Measurements from ENCODE around the gene JAZF1.

The JAZF1 gene

GRCh38 chr7:27964820-27965219 is 215.8 kb downstream of the JAZF1 start:
- H2AFZ ChIP-seq (ENCODE audit: low read depth, low read length) = no peak overlapping the region
- no peak overlapping the region for H4K8ac ChIP-seq (ENCODE audit: low read length)
- no peak overlapping the region for H3K9ac ChIP-seq (ENCODE audit: low read length)
- no peak overlapping the region for H2AK5ac ChIP-seq (ENCODE audit: low read length, severe bottlenecking)
- H3K27ac ChIP-seq (ENCODE audit: low read length, poor library complexity, severe bottlenecking) = no peak overlapping the region
- H3K36me3 ChIP-seq (ENCODE audit: control insufficient read depth in 1 of 2, insufficient read depth in 2 of 2, low read depth in 1 of 2, low read length in 2 of 2) = no peaks in the 10 kb centered on the region
- no peak for DNase-seq
- H3K4me3 ChIP-seq (ENCODE audit: insufficient read depth in 1 of 2, low read depth in 1 of 2, low read length in 2 of 2) = no peak overlapping the region
- no peak overlapping the region for H3K4me2 ChIP-seq (ENCODE audit: low read length, poor library complexity, severe bottlenecking)
- H3K14ac ChIP-seq (ENCODE audit: low read length in 2 of 2) = no peak overlapping the region
- H3K79me1 ChIP-seq (replicated peaks; ENCODE audit: low read length, poor library complexity, severe bottlenecking) = peaks cover 23% of the 10 kb centered on the region
- WGBS = 90% methylated on average over 2 of the region's 3 CpGs
- no peak overlapping the region for H2BK120ac ChIP-seq (ENCODE audit: low read depth, low read length)
- no peaks in the 10 kb centered on the region for H3K27me3 ChIP-seq (ENCODE audit: control insufficient read depth in 1 of 2, insufficient read depth in 1 of 2, low read length in 2 of 2)
- no peak overlapping the region for H4K91ac ChIP-seq (ENCODE audit: low read length)
- no peak overlapping the region for H3K18ac ChIP-seq (ENCODE audit: low read depth in 1 of 2, low read length in 2 of 2)
- no peak overlapping the region for H3K23ac ChIP-seq (ENCODE audit: low read length in 2 of 2)
- H3K9me3 ChIP-seq (ENCODE audit: control insufficient read depth, low read length) = no peaks in the 10 kb centered on the region
- no peak overlapping the region for H2BK15ac ChIP-seq (ENCODE audit: low read depth, poor library complexity, severe bottlenecking)
- no peak overlapping the region for H2BK12ac ChIP-seq (ENCODE audit: low read length in 2 of 2)
- H3K4ac ChIP-seq (ENCODE audit: low read depth in 1 of 2, low read length in 2 of 2) = no peak overlapping the region
- H2BK5ac ChIP-seq (ENCODE audit: low read depth, low read length, poor library complexity, severe bottlenecking) = no peak overlapping the region
- peaks cover 2% of the 10 kb centered on the region for H3K4me1 ChIP-seq (ENCODE audit: control insufficient read depth, insufficient read depth, low read depth, low read length)

- Histone ChIP-seq H3K27ac (ENCODE audit: low read length, poor library complexity, severe bottlenecking) (no peak overlapping the region), H3K4me2 (ENCODE audit: low read length, poor library complexity, severe bottlenecking) (no peak overlapping the region), H3K9me3 (ENCODE audit: control insufficient read depth, low read length) (no peaks in the 10 kb centered on the region), H3K27me3 (ENCODE audit: control insufficient read depth in 1 of 2, insufficient read depth in 1 of 2, low read length in 2 of 2) (no peaks in the 10 kb centered on the region), H3K36me3 (ENCODE audit: control insufficient read depth in 1 of 2, insufficient read depth in 2 of 2, low read depth in 1 of 2, low read length in 2 of 2) (no peaks in the 10 kb centered on the region), H2AFZ (ENCODE audit: low read depth, low read length) (no peak overlapping the region), H3K4ac (ENCODE audit: low read depth in 1 of 2, low read length in 2 of 2) (no peak overlapping the region), H3K4me3 (ENCODE audit: insufficient read depth in 1 of 2, low read depth in 1 of 2, low read length in 2 of 2) (no peak overlapping the region), H3K9ac (ENCODE audit: low read length) (no peak overlapping the region), H3K14ac (ENCODE audit: low read length in 2 of 2) (no peak overlapping the region), H3K79me1 (replicated peaks; ENCODE audit: low read length, poor library complexity, severe bottlenecking) (peaks cover 26% of the 10 kb centered on the region), H2AK5ac (ENCODE audit: low read length, severe bottlenecking) (no peak overlapping the region), H4K91ac (ENCODE audit: low read length) (no peak overlapping the region), H4K8ac (ENCODE audit: low read length) (no peak overlapping the region), H3K4me1 (ENCODE audit: control insufficient read depth, insufficient read depth, low read depth, low read length) (peaks cover 2% of the 10 kb centered on the region), H2BK15ac (ENCODE audit: low read depth, poor library complexity, severe bottlenecking) (no peak overlapping the region), H3K23ac (ENCODE audit: low read length in 2 of 2) (no peak overlapping the region), H3K18ac (ENCODE audit: low read depth in 1 of 2, low read length in 2 of 2) (no peak overlapping the region), H2BK5ac (ENCODE audit: low read depth, low read length, poor library complexity, severe bottlenecking) (no peak overlapping the region), H2BK12ac (ENCODE audit: low read length in 2 of 2) (no peak overlapping the region), H2BK120ac (ENCODE audit: low read depth, low read length) (no peak overlapping the region)
- no CpG with 5 or more reads among the region's 1 CpG for WGBS
- DNase-seq = no peak
These were observed 217.5 kb downstream of the JAZF1 start for GRCh38 chr7:27963056-27963455.

- no peak overlapping the region for H2BK12ac ChIP-seq (ENCODE audit: low read length in 2 of 2)
- H3K4me3 ChIP-seq (ENCODE audit: insufficient read depth in 1 of 2, low read depth in 1 of 2, low read length in 2 of 2) = peak overlapping the region in 1 of 2 experiments; percentile 50
- no peak overlapping the region for H3K23ac ChIP-seq (ENCODE audit: low read length in 2 of 2)
- H2BK120ac ChIP-seq (ENCODE audit: low read depth, low read length) = no peak overlapping the region
- H2AFZ ChIP-seq (ENCODE audit: low read depth, low read length) = no peak overlapping the region
- H2BK5ac ChIP-seq (ENCODE audit: low read depth, low read length, poor library complexity, severe bottlenecking) = no peak overlapping the region
- H3K14ac ChIP-seq (ENCODE audit: low read length in 2 of 2) = no peak overlapping the region
- H3K4ac ChIP-seq (ENCODE audit: low read depth in 1 of 2, low read length in 2 of 2) = no peak overlapping the region
- H3K79me1 ChIP-seq (replicated peaks; ENCODE audit: low read length, poor library complexity, severe bottlenecking) = peaks cover 26% of the 10 kb centered on the region
- H3K4me1 ChIP-seq (ENCODE audit: control insufficient read depth, insufficient read depth, low read depth, low read length) = peaks cover 2% of the 10 kb centered on the region
- H4K91ac ChIP-seq (ENCODE audit: low read length) = no peak overlapping the region
- no peak overlapping the region for H2BK15ac ChIP-seq (ENCODE audit: low read depth, poor library complexity, severe bottlenecking)
- no peaks in the 10 kb centered on the region for H3K27me3 ChIP-seq (ENCODE audit: control insufficient read depth in 1 of 2, insufficient read depth in 1 of 2, low read length in 2 of 2)
- no peak overlapping the region for H3K18ac ChIP-seq (ENCODE audit: low read depth in 1 of 2, low read length in 2 of 2)
- no peaks in the 10 kb centered on the region for H3K36me3 ChIP-seq (ENCODE audit: control insufficient read depth in 1 of 2, insufficient read depth in 2 of 2, low read depth in 1 of 2, low read length in 2 of 2)
- no peak overlapping the region for H2AK5ac ChIP-seq (ENCODE audit: low read length, severe bottlenecking)
- peak overlapping the region; percentile 53 for H3K9ac ChIP-seq (ENCODE audit: low read length)
- H3K4me2 ChIP-seq (ENCODE audit: low read length, poor library complexity, severe bottlenecking) = no peak overlapping the region
- H3K9me3 ChIP-seq (ENCODE audit: control insufficient read depth, low read length) = no peaks in the 10 kb centered on the region
- H3K27ac ChIP-seq (ENCODE audit: low read length, poor library complexity, severe bottlenecking) = no peak overlapping the region
- H4K8ac ChIP-seq (ENCODE audit: low read length) = no peak overlapping the region
- peak; percentile 22 for DNase-seq
These were observed 218.3 kb downstream of the JAZF1 start for GRCh38 chr7:27962273-27962672.

GRCh38 chr7:27961255-27961654 is 219.3 kb downstream of the JAZF1 start:
- H3K4me1 ChIP-seq (ENCODE audit: control insufficient read depth, insufficient read depth, low read depth, low read length) = peaks cover 2% of the 10 kb centered on the region

More at GRCh38 chr7:27961255-27961654, 219.3 kb downstream of the JAZF1 start:
- no peaks in the 10 kb centered on the region for H3K27me3 ChIP-seq (ENCODE audit: control insufficient read depth in 1 of 2, insufficient read depth in 1 of 2, low read length in 2 of 2)
- H2BK5ac ChIP-seq (ENCODE audit: low read depth, low read length, poor library complexity, severe bottlenecking) = no peak overlapping the region
- H3K4me3 ChIP-seq (ENCODE audit: insufficient read depth in 1 of 2, low read depth in 1 of 2, low read length in 2 of 2) = no peak overlapping the region
- no peaks in the 10 kb centered on the region for H3K9me3 ChIP-seq (ENCODE audit: control insufficient read depth, low read length)
- peak; percentile 20 for DNase-seq
- WGBS = 87% methylated on average over 4 of the region's 5 CpGs
- H2BK12ac ChIP-seq (ENCODE audit: low read length in 2 of 2) = no peak overlapping the region
- H3K4ac ChIP-seq (ENCODE audit: low read depth in 1 of 2, low read length in 2 of 2) = no peak overlapping the region
- no peak overlapping the region for H2AFZ ChIP-seq (ENCODE audit: low read depth, low read length)
- H3K18ac ChIP-seq (ENCODE audit: low read depth in 1 of 2, low read length in 2 of 2) = no peak overlapping the region
- no peak overlapping the region for H2BK15ac ChIP-seq (ENCODE audit: low read depth, poor library complexity, severe bottlenecking)
- H3K23ac ChIP-seq (ENCODE audit: low read length in 2 of 2) = no peak overlapping the region
- H3K4me2 ChIP-seq (ENCODE audit: low read length, poor library complexity, severe bottlenecking) = no peak overlapping the region
- no peak overlapping the region for H3K14ac ChIP-seq (ENCODE audit: low read length in 2 of 2)
- H3K36me3 ChIP-seq (ENCODE audit: control insufficient read depth in 1 of 2, insufficient read depth in 2 of 2, low read depth in 1 of 2, low read length in 2 of 2) = peaks cover 0 to 2% of the 10 kb centered on the region in 2 experiments
- H4K8ac ChIP-seq (ENCODE audit: low read length) = no peak overlapping the region
- no peak overlapping the region for H3K27ac ChIP-seq (ENCODE audit: low read length, poor library complexity, severe bottlenecking)
- no peak overlapping the region for H2BK120ac ChIP-seq (ENCODE audit: low read depth, low read length)
- H3K79me1 ChIP-seq (replicated peaks; ENCODE audit: low read length, poor library complexity, severe bottlenecking) = peaks cover 24% of the 10 kb centered on the region
- no peak overlapping the region for H3K9ac ChIP-seq (ENCODE audit: low read length)
- H4K91ac ChIP-seq (ENCODE audit: low read length) = no peak overlapping the region
- no peak overlapping the region for H2AK5ac ChIP-seq (ENCODE audit: low read length, severe bottlenecking)
